ENCODE measurements around the gene ADH5. TPM values are rescaled to one million over a fixed set of nuclear protein-coding genes. Genes with fewer than 3 reads are reported as not detected.

The ADH5 gene
- total RNA-seq = 129 and 168 TPM in 2 replicates

GRCh38 chr4:99088481-99089365, at the start of gene ADH5:
Gene ADH5 (minus strand): TSS chr4:99088788. CDS start chr4:99088700, 88 bp downstream.

Other genes starting within 250 kb of the ADH5 start
- 67.1 and 106 TPM in 2 replicates for gene EIF4E, start 159.7 kb downstream of the ADH5 start, total RNA-seq
- gene METAP1, start 93.1 kb downstream of the ADH5 start, total RNA-seq = 38.5 and 54.9 TPM in 2 replicates
- gene ADH4, start 55.5 kb upstream of the ADH5 start, total RNA-seq = not detected in 2 replicates
- 0.64 TPM in 1 of 2 replicates, not detected in the other for gene ADH6, start 130.5 kb upstream of the ADH5 start, total RNA-seq
- not detected in 2 replicates for gene ADH1A, start 202.2 kb upstream of the ADH5 start, total RNA-seq
- gene ADH1B, start 232.6 kb upstream of the ADH5 start, total RNA-seq = 0.65 and 301 TPM in 2 replicates

Data from epithelial cell of alveolus of lung (primary cell).